DMS153 treated with DMSO at 0.1 percent for 48 hours (cell line): ENCODE data around the gene COL4A1.

Experiments used
- DNase-seq: peaks from one replicate; lab custom pipeline; 2025; ENCODE audit not compliant: unreplicated experiment; lab: John Stamatoyannopoulos, UW

The COL4A1 gene

GRCh38 chr13:110206185-110206584 lies 100.8 kb downstream of the COL4A1 start:
- no peak for DNase-seq

GRCh38 chr13:110201114-110201513 lies 105.8 kb downstream of the COL4A1 start:
- no peak for DNase-seq

GRCh38 chr13:110200276-110200870 lies 106.6 kb downstream of the COL4A1 start:
- DNase-seq, result no peak

- no peak for DNase-seq
Measured at GRCh38 chr13:110199046-110199831, 107.7 kb downstream of the COL4A1 start.

- no peak for DNase-seq
Measured at GRCh38 chr13:110197471-110197870, 109.5 kb downstream of the COL4A1 start.

GRCh38 chr13:110197026-110197425 lies 109.9 kb downstream of the COL4A1 start:
- no peak for DNase-seq

GRCh38 chr13:110195547-110196485 lies 111.1 kb downstream of the COL4A1 start:
- no peak for DNase-seq

- DNase-seq, result no peak
Measured at GRCh38 chr13:110194451-110194850, 112.5 kb downstream of the COL4A1 start.

- DNase-seq, result no peak
Measured at GRCh38 chr13:110193491-110193890, 113.5 kb downstream of the COL4A1 start.

- no peak for DNase-seq
Measured at GRCh38 chr13:110192472-110192871, 114.5 kb downstream of the COL4A1 start.

GRCh38 chr13:110187641-110188161 lies 119.3 kb downstream of the COL4A1 start:
- no peak for DNase-seq

GRCh38 chr13:110186231-110186855 lies 120.6 kb downstream of the COL4A1 start:
- DNase-seq, result no peak

GRCh38 chr13:110185696-110186095 lies 121.3 kb downstream of the COL4A1 start:
- no peak for DNase-seq

- no peak for DNase-seq
Measured at GRCh38 chr13:110183910-110184309, 123.0 kb downstream of the COL4A1 start.

GRCh38 chr13:110182461-110182860 lies 124.5 kb downstream of the COL4A1 start:
- no peak for DNase-seq

GRCh38 chr13:110182003-110182402 lies 125.0 kb downstream of the COL4A1 start:
- DNase-seq, result no peak

- no peak for DNase-seq
Measured at GRCh38 chr13:110179857-110180147, 127.2 kb downstream of the COL4A1 start.

- no peak for DNase-seq
Measured at GRCh38 chr13:110179116-110179856, 127.7 kb downstream of the COL4A1 start.

GRCh38 chr13:110177790-110178189 lies 129.2 kb downstream of the COL4A1 start:
- DNase-seq, result no peak

- DNase-seq, result no peak
Measured at GRCh38 chr13:110176431-110176830, 130.5 kb downstream of the COL4A1 start.
